HG03159 (cell line): ENCODE measurements around the gene ZBTB7C.

Experiments used
- ATAC-seq: cut with Tn5 transposase; IDR thresholded peaks from one replicate; pipeline ENCODE4 v1.9.1; 2021; ENCODE audit warnings: mild to moderate bottlenecking, moderate library complexity; ENCODE audit not compliant: unreplicated experiment

The ZBTB7C gene

GRCh38 chr18:48073211-48073930, 335.8 kb downstream of the ZBTB7C start:
- no peak for ATAC-seq

- ATAC-seq, result no peak
Observed at GRCh38 chr18:48072428-48073204, 336.6 kb downstream of the ZBTB7C start.

GRCh38 chr18:48068916-48069445, 340.2 kb downstream of the ZBTB7C start:
- no peak for ATAC-seq

GRCh38 chr18:48066225-48066652, 342.9 kb downstream of the ZBTB7C start:
- no peak for ATAC-seq

GRCh38 chr18:48065601-48065995, 343.6 kb downstream of the ZBTB7C start:
- ATAC-seq, result no peak

- no peak for ATAC-seq
Observed at GRCh38 chr18:48064978-48065600, 344.1 kb downstream of the ZBTB7C start.

- ATAC-seq, result no peak
Observed at GRCh38 chr18:48061781-48062570, 347.2 kb downstream of the ZBTB7C start.

GRCh38 chr18:48060970-48061369, 348.2 kb downstream of the ZBTB7C start:
- ATAC-seq, result no peak

GRCh38 chr18:48060346-48060745, 348.8 kb downstream of the ZBTB7C start:
- ATAC-seq, result no peak

- ATAC-seq, result no peak
Observed at GRCh38 chr18:48059455-48060010, 349.6 kb downstream of the ZBTB7C start.

- ATAC-seq, result no peak
Observed at GRCh38 chr18:48058486-48058885, 350.7 kb downstream of the ZBTB7C start.

- ATAC-seq, result no peak
Observed at GRCh38 chr18:48057018-48057417, 352.2 kb downstream of the ZBTB7C start.

- no peak for ATAC-seq
Observed at GRCh38 chr18:48055351-48055750, 353.8 kb downstream of the ZBTB7C start.

GRCh38 chr18:48053881-48054816, 355.0 kb downstream of the ZBTB7C start:
- no peak for ATAC-seq

GRCh38 chr18:48052842-48053241, 356.3 kb downstream of the ZBTB7C start:
- no peak for ATAC-seq

- no peak for ATAC-seq
Observed at GRCh38 chr18:48051945-48052840, 357.0 kb downstream of the ZBTB7C start.

GRCh38 chr18:48050176-48050575, 359.0 kb downstream of the ZBTB7C start:
- ATAC-seq, result no peak

- no peak for ATAC-seq
Observed at GRCh38 chr18:48049757-48050156, 359.4 kb downstream of the ZBTB7C start.
